ENCODE measurements around the gene C17orf67. TPM values are rescaled to one million over a fixed set of nuclear protein-coding genes. Genes with fewer than 3 reads are reported as not detected.

Gene C17orf67
- total and polyA plus RNA-seq, 2 of the 8 experiments (the other 6 are each of a cell fraction or from before 2014, with no cell fraction given), result 0.67 to 2.2 TPM

DNA sequence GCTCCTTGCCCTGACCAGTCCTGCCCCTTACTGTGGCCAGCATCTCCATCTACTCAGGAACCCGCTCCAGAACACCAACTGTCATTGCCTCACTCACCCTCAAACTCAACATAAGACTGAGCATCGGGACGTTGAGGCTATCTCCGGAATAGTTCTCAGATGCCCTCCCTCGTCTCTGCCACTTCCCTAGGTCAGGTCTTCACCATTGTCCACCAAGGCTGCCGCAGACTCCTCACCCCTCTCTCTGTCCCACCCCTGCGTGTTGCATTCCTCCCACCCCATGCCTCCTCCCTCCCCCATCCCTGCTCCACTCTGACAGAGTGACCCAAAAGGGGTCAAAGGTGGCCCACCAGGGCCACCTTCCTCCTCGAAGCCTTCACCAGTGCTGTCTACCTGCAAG lies 37.2 kb downstream of the C17orf67 start:
- FAIRE-seq, result no peak
- peaks cover 8% of the 10 kb centered on the region; the same call in 1 of the 2 replicates for H3K23me2 ChIP-seq (ENCODE audit: low read depth, low read length)
- H2AK5ac ChIP-seq (ENCODE audit: low read depth, low read length), result no peak overlapping the region
- H3K4me1 ChIP-seq (replicated peaks in 1 of 4; ENCODE audit: control insufficient read depth in 3 of 4, insufficient read depth in 4 of 4, low read length in 3 of 4), result peaks cover 0 to 3% (median 0%) of the 10 kb centered on the region in 4 experiments; a peak in 3 of 7 replicates
- H2BK12ac ChIP-seq (ENCODE audit: low read depth, low read length), result no peak overlapping the region
- H4K5ac ChIP-seq (ENCODE audit: insufficient read length, low read depth, low read length), result no peak overlapping the region
- no peaks in the 10 kb centered on the region for H4K20me1 ChIP-seq (replicated peaks in 1 of 2; ENCODE audit: control insufficient read depth in 1 of 2, insufficient read depth in 2 of 2, low read length in 2 of 2)
- H3K79me1 ChIP-seq (ENCODE audit: low read depth, low read length), result no peaks in the 10 kb centered on the region
- no peak for TF ChIP-seq CBX5 (IDR thresholded peaks at IDR 0.05; ENCODE audit: low read depth, low read length)
- no peak for TF ChIP-seq JUND (IDR thresholded peaks at IDR 0.05; ENCODE audit: low read length)
- TF ChIP-seq, protein P1, sequence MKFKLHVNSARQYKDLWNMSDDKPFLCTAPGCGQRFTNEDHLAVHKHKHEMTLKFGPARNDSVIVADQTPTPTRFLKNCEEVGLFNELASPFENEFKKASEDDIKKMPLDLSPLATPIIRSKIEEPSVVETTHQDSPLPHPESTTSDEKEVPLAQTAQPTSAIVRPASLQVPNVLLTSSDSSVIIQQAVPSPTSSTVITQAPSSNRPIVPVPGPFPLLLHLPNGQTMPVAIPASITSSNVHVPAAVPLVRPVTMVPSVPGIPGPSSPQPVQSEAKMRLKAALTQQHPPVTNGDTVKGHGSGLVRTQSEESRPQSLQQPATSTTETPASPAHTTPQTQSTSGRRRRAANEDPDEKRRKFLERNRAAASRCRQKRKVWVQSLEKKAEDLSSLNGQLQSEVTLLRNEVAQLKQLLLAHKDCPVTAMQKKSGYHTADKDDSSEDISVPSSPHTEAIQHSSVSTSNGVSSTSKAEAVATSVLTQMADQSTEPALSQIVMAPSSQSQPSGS (IDR thresholded peaks at IDR 0.05; ENCODE audit: low read length), result no peak
- no peak overlapping the region for H2BK120ac ChIP-seq (replicated peaks; ENCODE audit: low read depth, low read length)
- CTCF ChIA-PET (ENCODE audit: partially characterized antibody), result no interaction called here
- no peak overlapping the region for H2BK20ac ChIP-seq (ENCODE audit: low read length)
- H2BK15ac ChIP-seq (ENCODE audit: low read length), result peak overlapping the region; percentile 88; the same call in 1 of the 2 replicates
- H3K36me3 ChIP-seq (ENCODE audit: control insufficient read depth in 2 of 4, insufficient read depth in 4 of 4, low read length in 3 of 4), result no peaks in the 10 kb centered on the region
- no peak overlapping the region for H3K14ac ChIP-seq (ENCODE audit: insufficient read length)
- H4K8ac ChIP-seq (ENCODE audit: extremely low read depth, insufficient read depth, low read length), result no peak overlapping the region
- POLR2A ChIA-PET (ENCODE audit: partially characterized antibody), result no interaction called here
- no peak for DNase-seq (ENCODE audit: low read depth in 1 of 2, low spot score in 2 of 2)
- no peak overlapping the region for H3K56ac ChIP-seq (replicated peaks; ENCODE audit: insufficient read length, low read depth, low read length)
- H3K23ac ChIP-seq (ENCODE audit: insufficient read length), result no peak overlapping the region
- no peak overlapping the region for H2BK5ac ChIP-seq (ENCODE audit: low read depth, low read length)
- no peak overlapping the region for H3K4me3 ChIP-seq (ENCODE audit: extremely low read depth in 1 of 4, insufficient read depth in 2 of 4, low read depth in 3 of 4, low read length in 4 of 4)
- H3K9me3 ChIP-seq (ENCODE audit: insufficient read depth in 2 of 2, low read depth in 1 of 2, low read length in 1 of 2), result no peaks in the 10 kb centered on the region; a peak in 1 of 4 replicates
- no peaks in the 10 kb centered on the region for H3K79me2 ChIP-seq (ENCODE audit: control insufficient read depth in 1 of 2, insufficient read depth in 2 of 2, low read length in 2 of 2)
- H3K18ac ChIP-seq (ENCODE audit: extremely low read depth, low read length), result no peak overlapping the region
- no peaks in the 10 kb centered on the region for H3K27me3 ChIP-seq (replicated peaks in 1 of 4; ENCODE audit: control insufficient read depth in 3 of 4, extremely low read depth in 1 of 4, insufficient read depth in 3 of 4, low read length in 3 of 4)
- H3K27ac ChIP-seq (ENCODE audit: low read depth, low read length), result no peak overlapping the region
- 79% methylated on average over 8 of the region's 8 CpGs; no CpG with 5 or more reads in 1 of the 2 experiments for WGBS, 2 experiments (ENCODE audit: extremely low coverage in 1 of 2, insufficient coverage in 1 of 2, insufficient read length in 1 of 2, insufficient replicate concordance in 2 of 2, low coverage in 1 of 2, low lambda C conversion rate in 2 of 2, missing lambda C conversion rate in 1 of 2)
- H3K4me2 ChIP-seq (ENCODE audit: insufficient read depth in 1 of 2, low read depth in 2 of 2, low read length in 2 of 2), result no peak overlapping the region
- H3K4ac ChIP-seq (replicated peaks; ENCODE audit: insufficient read length, low read depth, low read length), result no peak overlapping the region
- H4K91ac ChIP-seq (replicated peaks; ENCODE audit: insufficient read length, low read length), result no peak overlapping the region
- no peak overlapping the region for H3K9ac ChIP-seq (replicated peaks in 1 of 4; ENCODE audit: extremely low read depth in 1 of 4, low read depth in 3 of 4, low read length in 3 of 4)
- H2AFZ ChIP-seq (ENCODE audit: low read length), result no peak overlapping the region

All from H1 (cell line).